Activated CD4-positive, alpha-beta T cell treated with anti-CD3 and anti-CD28 coated beads for 4 hours (primary cell): ENCODE measurements around the gene DIS3L.
A peak's percentile ranks its signal among the peaks of the same experiment; 100 is the strongest.
"Not testable (repeated sequence)": the region's sequence is repeated elsewhere in the genome, so short reads cannot be mapped to it uniquely, and the experiment has no call there.

Experiments used
- DNase-seq, 2 donors: peaks; one replicate each; pipeline ENCODE4 v3.0.0-alpha.2; 2020

DIS3L gene

GRCh38 chr15:66293419-66294156 is at the start of gene DIS3L:
DIS3L (plus strand) TSS chr15:66293568; CDS start chr15:66293597, 29 bp downstream.
- peak; percentile 50 to 59 for DNase-seq

GRCh38 chr15:66245832-66246231 is 47.5 kb upstream of the DIS3L start:
- DNase-seq = not testable (repeated sequence)

GRCh38 chr15:66246937-66247336 is 46.4 kb upstream of the DIS3L start:
- DNase-seq = no peak

- DNase-seq = no peak
These were observed 43.7 kb upstream of the DIS3L start for GRCh38 chr15:66249605-66250174.

- no peak for DNase-seq
These were observed 42.1 kb upstream of the DIS3L start for GRCh38 chr15:66251065-66251789.

GRCh38 chr15:66251790-66252684 is 41.3 kb upstream of the DIS3L start:
- DNase-seq = peak; percentile 26 to 49

GRCh38 chr15:66252685-66253417 is 40.5 kb upstream of the DIS3L start:
- peak in 1 of 2 donors; percentile 7 for DNase-seq

GRCh38 chr15:66253418-66254088 is 39.8 kb upstream of the DIS3L start, which contains the start of gene MEGF11:
MEGF11 (minus strand) TSS chr15:66253750; CDS start chr15:66128403, 125,347 bp downstream.
- no peak for DNase-seq

GRCh38 chr15:66254089-66254950 is 39.0 kb upstream of the DIS3L start:
- no peak for DNase-seq

GRCh38 chr15:66254951-66255676 is 38.3 kb upstream of the DIS3L start:
- no peak for DNase-seq

GRCh38 chr15:66256692-66257091 is 36.7 kb upstream of the DIS3L start:
- DNase-seq = no peak

GRCh38 chr15:66261056-66261455 is 32.3 kb upstream of the DIS3L start:
- no peak for DNase-seq

GRCh38 chr15:66262837-66263236 is 30.5 kb upstream of the DIS3L start:
- DNase-seq = not testable (repeated sequence)

GRCh38 chr15:66264859-66265513 is 28.4 kb upstream of the DIS3L start:
- no peak for DNase-seq

GRCh38 chr15:66269326-66270090 is 23.9 kb upstream of the DIS3L start:
- DNase-seq = no peak

GRCh38 chr15:66270932-66271331 is 22.4 kb upstream of the DIS3L start:
- no peak for DNase-seq

- no peak for DNase-seq
These were observed 18.0 kb upstream of the DIS3L start for GRCh38 chr15:66275352-66275751.

GRCh38 chr15:66276546-66276945 is 16.8 kb upstream of the DIS3L start:
- no peak for DNase-seq
